IPS-11a (cell line): ENCODE measurements around the gene HNF1A.

Experiments used
- H3K4me3 ChIP-seq: one replicate; pipeline ENCODE4 v1.5.1; 2013; ENCODE audit warnings: low read depth, low read length, control low read depth

Gene HNF1A

DNA sequence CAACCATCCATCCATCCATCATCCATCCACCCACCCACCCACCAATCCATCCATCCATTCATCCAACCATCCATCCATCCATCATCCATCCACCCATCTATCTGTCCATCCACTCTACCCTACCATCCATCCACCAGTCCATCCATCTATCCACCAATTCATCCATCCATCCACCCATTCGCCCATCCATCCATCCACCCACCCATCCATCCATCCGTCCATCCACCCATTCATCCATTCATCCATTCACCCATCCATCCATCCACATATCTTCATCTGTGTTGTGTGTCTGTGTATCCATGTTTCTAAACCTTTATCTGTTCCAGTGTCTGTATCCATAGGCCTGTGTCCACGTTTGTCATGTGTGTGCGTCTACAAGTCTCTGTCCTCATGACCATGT is 9.9 kb downstream of the HNF1A start:
- H3K4me3 ChIP-seq = no peak overlapping the region

DNA sequence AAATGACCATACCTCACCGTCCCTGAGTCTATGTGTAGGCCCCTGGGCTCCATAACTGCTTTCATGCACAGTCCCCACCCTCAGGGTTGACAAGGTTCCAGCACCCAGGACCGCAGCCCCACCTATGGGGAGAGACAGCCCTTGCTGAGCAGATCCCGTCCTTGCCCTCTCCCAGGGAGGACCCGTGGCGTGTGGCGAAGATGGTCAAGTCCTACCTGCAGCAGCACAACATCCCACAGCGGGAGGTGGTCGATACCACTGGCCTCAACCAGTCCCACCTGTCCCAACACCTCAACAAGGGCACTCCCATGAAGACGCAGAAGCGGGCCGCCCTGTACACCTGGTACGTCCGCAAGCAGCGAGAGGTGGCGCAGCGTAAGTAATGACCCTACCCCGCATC is 10.3 kb downstream of the HNF1A start:
- no peak overlapping the region for H3K4me3 ChIP-seq

GRCh38 chr12:120989687-120990086 is 11.3 kb downstream of the HNF1A start:
- no peak overlapping the region for H3K4me3 ChIP-seq

DNA sequence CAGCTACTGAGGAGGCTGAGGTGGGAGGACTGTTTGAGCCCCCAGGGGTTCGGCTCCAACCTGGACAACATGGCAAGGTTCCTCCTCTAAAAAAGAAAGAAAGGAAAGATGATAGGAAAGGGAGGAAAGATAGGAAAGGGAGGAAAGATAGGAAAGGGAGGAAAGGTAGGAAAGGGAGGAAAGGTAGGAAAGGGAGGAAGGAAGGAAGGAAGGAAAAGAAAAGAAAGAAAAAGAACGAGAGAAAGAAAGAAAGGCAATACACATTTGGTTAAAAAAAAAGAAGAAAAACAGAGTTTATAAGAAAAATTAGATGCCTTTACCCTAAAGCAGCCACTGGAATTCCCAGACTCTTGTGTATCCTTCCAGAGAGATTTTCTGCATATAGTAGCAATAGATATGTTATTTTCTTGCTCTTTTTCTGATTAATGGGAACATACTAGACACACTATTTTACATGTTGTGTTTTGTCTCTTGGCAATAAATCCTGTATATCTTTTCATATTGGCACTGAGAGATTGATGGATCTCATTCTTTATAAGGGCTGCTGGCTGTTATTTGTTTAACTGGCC is 12.2 kb downstream of the HNF1A start:
- H3K4me3 ChIP-seq = no peak overlapping the region

DNA sequence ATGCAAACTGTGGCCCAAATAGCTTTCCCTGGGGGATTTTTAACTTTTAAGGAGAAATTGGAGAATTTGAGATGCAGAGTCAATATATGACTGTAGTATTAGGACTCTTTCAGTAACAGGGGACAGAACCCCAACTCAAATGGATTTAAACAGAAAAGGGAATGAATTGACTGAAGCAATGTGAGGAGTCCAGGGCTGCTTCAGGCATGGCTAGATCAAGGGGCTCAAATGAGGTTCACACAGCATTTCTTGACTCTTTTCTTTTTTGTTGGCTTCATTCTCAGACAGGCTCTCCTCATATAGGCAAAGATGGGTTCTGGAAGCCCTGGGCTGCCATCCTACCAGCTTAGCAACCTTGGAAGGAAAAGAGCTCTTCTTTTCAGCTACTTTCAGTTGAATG is 13.6 kb downstream of the HNF1A start:
- H3K4me3 ChIP-seq = no peak overlapping the region

GRCh38 chr12:120992989-120993388 is 14.6 kb downstream of the HNF1A start:
- H3K4me3 ChIP-seq = no peak overlapping the region

DNA sequence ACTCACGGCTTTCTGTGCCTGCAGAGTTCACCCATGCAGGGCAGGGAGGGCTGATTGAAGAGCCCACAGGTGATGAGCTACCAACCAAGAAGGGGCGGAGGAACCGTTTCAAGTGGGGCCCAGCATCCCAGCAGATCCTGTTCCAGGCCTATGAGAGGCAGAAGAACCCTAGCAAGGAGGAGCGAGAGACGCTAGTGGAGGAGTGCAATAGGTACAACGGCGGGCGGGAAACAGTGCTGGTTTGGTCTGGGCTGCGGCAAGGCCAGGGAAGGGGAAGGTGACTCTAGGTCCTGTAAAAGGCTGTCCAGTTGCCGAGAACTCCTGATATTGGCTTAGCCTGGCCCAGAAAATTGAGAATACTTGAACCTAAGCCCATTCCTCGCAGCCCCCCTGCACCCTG is 15.2 kb downstream of the HNF1A start:
- H3K4me3 ChIP-seq = no peak overlapping the region

GRCh38 chr12:120994059-120994458 is 15.7 kb downstream of the HNF1A start:
- H3K4me3 ChIP-seq = no peak overlapping the region

- no peak overlapping the region for H3K4me3 ChIP-seq
Observed at GRCh38 chr12:120994589-120995337, 16.4 kb downstream of the HNF1A start.

- no peak overlapping the region for H3K4me3 ChIP-seq
Observed at GRCh38 chr12:120996133-120996746, 17.9 kb downstream of the HNF1A start.

- H3K4me3 ChIP-seq = no peak overlapping the region
Observed at GRCh38 chr12:120997448-120997847, 19.1 kb downstream of the HNF1A start.

DNA sequence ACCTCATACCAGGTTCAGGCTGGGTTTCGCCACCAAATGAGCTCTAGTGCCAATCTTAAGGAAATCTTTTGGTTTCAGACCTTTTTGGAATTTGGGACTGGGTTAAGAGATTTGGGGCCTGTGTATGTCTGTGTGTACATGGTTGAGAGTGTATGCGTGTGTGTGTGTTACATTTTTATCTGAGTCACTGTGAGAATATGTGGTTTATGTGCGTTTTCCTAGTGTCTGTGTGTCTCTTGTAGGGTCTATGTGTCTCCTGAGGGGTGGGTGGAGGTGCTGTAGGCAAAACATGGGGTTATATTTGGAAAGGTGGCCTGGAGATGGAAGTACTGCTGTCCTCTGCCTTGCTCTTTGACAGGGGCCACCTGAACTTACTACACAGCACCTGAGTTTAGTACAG is 20.1 kb downstream of the HNF1A start:
- no peak overlapping the region for H3K4me3 ChIP-seq

- H3K4me3 ChIP-seq = no peak overlapping the region
Observed at GRCh38 chr12:120999191-121000120, 21.1 kb downstream of the HNF1A start.

GRCh38 chr12:121000530-121000929 is 22.2 kb downstream of the HNF1A start:
- H3K4me3 ChIP-seq = no peak overlapping the region

GRCh38 chr12:121001060-121001459 is 22.7 kb downstream of the HNF1A start:
- H3K4me3 ChIP-seq = no peak overlapping the region

DNA sequence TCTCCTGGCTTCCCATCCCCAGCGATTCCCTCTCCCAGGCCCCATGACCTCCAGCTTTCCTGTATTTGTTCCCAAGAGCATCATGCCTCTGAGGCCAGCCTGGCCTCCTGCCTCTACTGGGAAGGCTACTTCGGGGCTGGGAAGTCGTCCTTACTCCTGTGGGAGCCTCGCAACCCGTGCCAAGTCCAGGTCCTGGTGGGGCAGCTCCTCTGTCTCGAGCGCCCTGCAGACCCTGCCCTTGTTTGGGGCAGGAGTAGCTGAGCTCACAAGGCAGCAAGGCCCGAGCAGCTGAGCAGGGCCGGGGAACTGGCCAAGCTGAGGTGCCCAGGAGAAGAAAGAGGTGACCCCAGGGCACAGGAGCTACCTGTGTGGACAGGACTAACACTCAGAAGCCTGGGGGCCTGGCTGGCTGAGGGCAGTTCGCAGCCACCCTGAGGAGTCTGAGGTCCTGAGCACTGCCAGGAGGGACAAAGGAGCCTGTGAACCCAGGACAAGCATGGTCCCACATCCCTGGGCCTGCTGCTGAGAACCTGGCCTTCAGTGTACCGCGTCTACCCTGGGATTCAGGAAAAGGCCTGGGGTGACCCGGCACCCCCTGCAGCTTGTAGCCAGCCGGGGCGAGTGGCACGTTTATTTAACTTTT is 23.6 kb downstream of the HNF1A start:
- H3K4me3 ChIP-seq = no peak overlapping the region

GRCh38 chr12:121003650-121004049 is 25.3 kb downstream of the HNF1A start:
- no peak overlapping the region for H3K4me3 ChIP-seq

GRCh38 chr12:121004253-121004815 is 26.0 kb downstream of the HNF1A start:
- no peak overlapping the region for H3K4me3 ChIP-seq

DNA sequence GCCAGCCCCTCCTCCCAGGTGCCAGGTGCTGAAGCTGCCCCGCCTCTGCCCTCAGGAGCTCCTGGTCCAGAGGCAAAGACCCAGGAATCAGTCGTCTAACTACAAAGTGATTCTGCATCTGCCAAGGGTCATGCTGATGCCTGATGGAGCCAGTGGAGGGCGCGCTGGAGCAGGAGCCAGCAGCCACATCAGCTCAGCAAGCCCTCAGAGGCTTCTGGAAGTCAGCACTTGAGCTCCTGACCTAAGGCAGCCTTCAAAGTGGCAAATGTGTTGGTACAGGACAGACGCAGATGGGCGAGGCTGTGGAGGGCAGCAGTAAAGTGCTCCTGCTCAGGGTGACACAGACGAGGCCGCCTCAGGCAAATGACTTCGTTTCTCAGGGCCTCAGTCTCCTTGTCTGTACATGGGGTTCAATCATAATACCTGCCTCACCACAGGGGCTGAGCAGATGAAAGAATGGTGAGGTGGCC is 27.0 kb downstream of the HNF1A start:
- H3K4me3 ChIP-seq = no peak overlapping the region

GRCh38 chr12:121008347-121009098 is 30.2 kb downstream of the HNF1A start:
- H3K4me3 ChIP-seq = no peak overlapping the region
